Ishikawa (cell line): ENCODE measurements around the gene ALB.

Source experiments
- CEBPB ChIP-seq: IDR thresholded peaks from 2 replicates; pipeline ENCODE4 v1.6.1; 2012
- CREB1 ChIP-seq: IDR thresholded peaks from 2 replicates; pipeline ENCODE4 v1.6.1; 2012; ENCODE audit warnings: low read depth
- EGR1 ChIP-seq: IDR thresholded peaks from 2 replicates; pipeline ENCODE4 v1.6.1; 2012
- EP300 ChIP-seq: IDR thresholded peaks from 2 replicates; pipeline ENCODE4 v1.6.1; 2012; ENCODE audit warnings: borderline replicate concordance
- FOXM1 ChIP-seq: IDR thresholded peaks from 2 replicates; pipeline ENCODE4 v1.6.1; 2012; ENCODE audit warnings: low read depth, borderline replicate concordance
- NFIC ChIP-seq: IDR thresholded peaks from 2 replicates; pipeline ENCODE4 v1.6.1; 2012
- RAD21 ChIP-seq: IDR thresholded peaks from 2 replicates; pipeline ENCODE4 v1.6.1; 2012; ENCODE audit warnings: low read depth
- TAF1 ChIP-seq: IDR thresholded peaks from 2 replicates; pipeline ENCODE4 v1.6.1; 2012; ENCODE audit warnings: low read depth, mild to moderate bottlenecking
- TCF12 ChIP-seq: IDR thresholded peaks from 2 replicates; pipeline ENCODE4 v1.6.1; 2012; ENCODE audit warnings: low read depth
- TEAD4 ChIP-seq: IDR thresholded peaks from 2 replicates; pipeline ENCODE4 v1.6.1; 2012
- YY1 ChIP-seq: IDR thresholded peaks from 2 replicates; pipeline ENCODE4 v1.6.1; 2012; ENCODE audit warnings: low read depth
- ZBTB7A ChIP-seq: IDR thresholded peaks from 2 replicates; pipeline ENCODE4 v1.6.1; 2012; ENCODE audit warnings: low read depth
- TF ChIP-seq, protein P1 (sequence below): IDR thresholded peaks from 2 replicates; pipeline ENCODE4 v1.6.1; 2012; ENCODE audit warnings: low read depth, mild to moderate bottlenecking
- TF ChIP-seq, protein P2 (sequence below): IDR thresholded peaks from 2 replicates; pipeline ENCODE4 v1.6.1; 2012
- TF ChIP-seq, protein P3 (sequence below): IDR thresholded peaks from 2 replicates; pipeline ENCODE4 v1.6.1; 2012

ALB gene

GRCh38 chr4:73451981-73452747, 48.1 kb downstream of the ALB start:
- TF ChIP-seq, protein P1, sequence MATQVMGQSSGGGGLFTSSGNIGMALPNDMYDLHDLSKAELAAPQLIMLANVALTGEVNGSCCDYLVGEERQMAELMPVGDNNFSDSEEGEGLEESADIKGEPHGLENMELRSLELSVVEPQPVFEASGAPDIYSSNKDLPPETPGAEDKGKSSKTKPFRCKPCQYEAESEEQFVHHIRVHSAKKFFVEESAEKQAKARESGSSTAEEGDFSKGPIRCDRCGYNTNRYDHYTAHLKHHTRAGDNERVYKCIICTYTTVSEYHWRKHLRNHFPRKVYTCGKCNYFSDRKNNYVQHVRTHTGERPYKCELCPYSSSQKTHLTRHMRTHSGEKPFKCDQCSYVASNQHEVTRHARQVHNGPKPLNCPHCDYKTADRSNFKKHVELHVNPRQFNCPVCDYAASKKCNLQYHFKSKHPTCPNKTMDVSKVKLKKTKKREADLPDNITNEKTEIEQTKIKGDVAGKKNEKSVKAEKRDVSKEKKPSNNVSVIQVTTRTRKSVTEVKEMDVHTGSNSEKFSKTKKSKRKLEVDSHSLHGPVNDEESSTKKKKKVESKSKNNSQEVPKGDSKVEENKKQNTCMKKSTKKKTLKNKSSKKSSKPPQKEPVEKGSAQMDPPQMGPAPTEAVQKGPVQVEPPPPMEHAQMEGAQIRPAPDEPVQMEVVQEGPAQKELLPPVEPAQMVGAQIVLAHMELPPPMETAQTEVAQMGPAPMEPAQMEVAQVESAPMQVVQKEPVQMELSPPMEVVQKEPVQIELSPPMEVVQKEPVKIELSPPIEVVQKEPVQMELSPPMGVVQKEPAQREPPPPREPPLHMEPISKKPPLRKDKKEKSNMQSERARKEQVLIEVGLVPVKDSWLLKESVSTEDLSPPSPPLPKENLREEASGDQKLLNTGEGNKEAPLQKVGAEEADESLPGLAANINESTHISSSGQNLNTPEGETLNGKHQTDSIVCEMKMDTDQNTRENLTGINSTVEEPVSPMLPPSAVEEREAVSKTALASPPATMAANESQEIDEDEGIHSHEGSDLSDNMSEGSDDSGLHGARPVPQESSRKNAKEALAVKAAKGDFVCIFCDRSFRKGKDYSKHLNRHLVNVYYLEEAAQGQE = no peak
- no peak for TF ChIP-seq YY1
- no peak for TF ChIP-seq NFIC
- TF ChIP-seq, protein P2, sequence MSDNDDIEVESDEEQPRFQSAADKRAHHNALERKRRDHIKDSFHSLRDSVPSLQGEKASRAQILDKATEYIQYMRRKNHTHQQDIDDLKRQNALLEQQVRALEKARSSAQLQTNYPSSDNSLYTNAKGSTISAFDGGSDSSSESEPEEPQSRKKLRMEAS = no peak
- TF ChIP-seq CEBPB = no peak
- TF ChIP-seq ZBTB7A = no peak
- no peak for TF ChIP-seq EP300

- TF ChIP-seq EP300 (no peak), TEAD4 (no peak), RAD21 (no peak), ZBTB7A (no peak), TAF1 (no peak), EGR1 (no peak), FOXM1 (no peak), TCF12 (no peak), YY1 (no peak), CREB1 (no peak), CEBPB (no peak), NFIC (no peak)
- TF ChIP-seq, protein P3, sequence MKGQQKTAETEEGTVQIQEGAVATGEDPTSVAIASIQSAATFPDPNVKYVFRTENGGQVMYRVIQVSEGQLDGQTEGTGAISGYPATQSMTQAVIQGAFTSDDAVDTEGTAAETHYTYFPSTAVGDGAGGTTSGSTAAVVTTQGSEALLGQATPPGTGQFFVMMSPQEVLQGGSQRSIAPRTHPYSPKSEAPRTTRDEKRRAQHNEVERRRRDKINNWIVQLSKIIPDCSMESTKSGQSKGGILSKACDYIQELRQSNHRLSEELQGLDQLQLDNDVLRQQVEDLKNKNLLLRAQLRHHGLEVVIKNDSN = no peak
- TF ChIP-seq, protein P2 = no peak
- TF ChIP-seq, protein P1 = no peak
Observed at GRCh38 chr4:73452953-73453700, 49.0 kb downstream of the ALB start.

DNA sequence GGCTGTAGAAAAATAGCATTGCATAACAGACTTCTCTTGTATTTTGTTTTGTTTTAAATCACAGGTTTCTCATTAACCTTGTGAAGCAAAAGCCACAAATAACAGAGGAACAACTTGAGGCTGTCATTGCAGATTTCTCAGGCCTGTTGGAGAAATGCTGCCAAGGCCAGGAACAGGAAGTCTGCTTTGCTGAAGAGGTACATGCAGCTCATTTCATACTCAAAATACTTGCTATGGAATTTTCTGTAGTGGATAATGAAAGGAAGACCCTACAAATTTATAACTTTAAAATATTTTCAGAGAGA, 49.6 kb downstream of the ALB start:
- TF ChIP-seq TAF1 = no peak
- TF ChIP-seq RAD21 = no peak

DNA sequence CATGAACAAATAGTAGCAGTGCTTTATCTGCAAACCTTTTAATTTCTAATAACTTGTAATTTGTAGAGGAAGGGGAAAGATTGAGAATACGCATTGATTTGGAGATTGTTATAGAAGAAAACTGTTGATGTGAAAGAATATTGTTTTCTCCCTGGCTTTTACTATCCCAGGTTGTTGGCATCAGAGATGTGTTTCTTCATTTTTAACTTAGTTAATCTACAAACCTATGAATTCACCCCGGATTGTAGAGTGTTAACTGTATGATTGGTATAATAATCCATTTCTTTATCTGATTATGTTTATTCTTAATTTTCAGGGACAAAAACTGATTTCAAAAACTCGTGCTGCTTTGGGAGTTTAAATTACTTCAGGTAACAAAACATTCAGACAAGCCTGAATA, 50.8 kb downstream of the ALB start:
- TF ChIP-seq, protein P2 = no peak
- TF ChIP-seq, protein P3 = no peak
- no peak for TF ChIP-seq YY1
- no peak for TF ChIP-seq NFIC
- TF ChIP-seq TAF1 = no peak
- no peak for TF ChIP-seq ZBTB7A
- TF ChIP-seq RAD21 = no peak
- TF ChIP-seq EGR1 = no peak
- TF ChIP-seq EP300 = no peak
- no peak for TF ChIP-seq FOXM1
- no peak for TF ChIP-seq CEBPB
- TF ChIP-seq TCF12 = no peak
- no peak for TF ChIP-seq CREB1
- TF ChIP-seq, protein P1 = no peak
- TF ChIP-seq TEAD4 = no peak
